HEK293T (cell line): ENCODE results near the gene TPMT.

Experiments used
- CTCF ChIA-PET: fragments of 350-600 bp; formaldehyde crosslinking; extraction: SDS; loops from one replicate; lab custom pipeline; 2021; ENCODE audit warnings: antibody characterized with exemption, inconsistent platforms; lab: Yijun Ruan, JAX
- POLR2A ChIA-PET: fragments of 350-600 bp; formaldehyde crosslinking; extraction: SDS; loops from one replicate; lab custom pipeline; 2020; ENCODE audit warnings: antibody characterized with exemption, inconsistent platforms; lab: Yijun Ruan, JAX
- DNase-seq: peaks from one replicate; pipeline ENCODE4 v3.0.0; 2012; ENCODE audit warnings: mixed read lengths; ENCODE audit errors: extremely low spot score
- ARNT ChIP-seq: fragments of 450-650 bp; IDR thresholded peaks from 2 replicates; pipeline ENCODE4 v1.6.1; 2017; ENCODE audit warnings: mild to moderate bottlenecking
- BHLHE40 ChIP-seq: fragments of 450-650 bp; IDR thresholded peaks from 2 replicates; pipeline ENCODE4 v1.6.1; 2016; ENCODE audit warnings: mild to moderate bottlenecking, moderate library complexity, borderline replicate concordance
- CTBP1 ChIP-seq: fragments of 450-650 bp; IDR thresholded peaks from 2 replicates; pipeline ENCODE4 v1.6.1; 2016; ENCODE audit warnings: borderline replicate concordance
- ELF4 ChIP-seq: fragments of 450-650 bp; IDR thresholded peaks from 2 replicates; pipeline ENCODE4 v1.6.1; 2017; ENCODE audit warnings: antibody characterized with exemption
- FOXA1 ChIP-seq: fragments of 450-650 bp; IDR thresholded peaks from 2 replicates; pipeline ENCODE4 v1.6.1; 2016; ENCODE audit warnings: mild to moderate bottlenecking
- FOXK2 ChIP-seq: fragments of 450-650 bp; IDR thresholded peaks from 2 replicates; pipeline ENCODE4 v1.6.1; 2016; ENCODE audit warnings: mild to moderate bottlenecking
- FOXM1 ChIP-seq: fragments of 450-650 bp; IDR thresholded peaks from 2 replicates; pipeline ENCODE4 v1.6.1; 2017; ENCODE audit warnings: mild to moderate bottlenecking, borderline replicate concordance
- HDGF ChIP-seq: fragments of 450-650 bp; IDR thresholded peaks from 2 replicates; pipeline ENCODE4 v1.6.1; 2017; ENCODE audit warnings: antibody characterized with exemption, borderline replicate concordance
- L3MBTL2 ChIP-seq: fragments of 450-650 bp; conservative IDR thresholded peaks from 2 replicates; pipeline ENCODE4 v1.6.1; 2016; ENCODE audit warnings: mild to moderate bottlenecking
- LEF1 ChIP-seq: fragments of 450-650 bp; IDR thresholded peaks from 2 replicates; pipeline ENCODE4 v1.6.1; 2017; ENCODE audit warnings: mild to moderate bottlenecking, borderline replicate concordance
- NFRKB ChIP-seq: fragments of 450-650 bp; IDR thresholded peaks from 2 replicates; pipeline ENCODE4 v1.6.1; 2016; ENCODE audit warnings: mild to moderate bottlenecking, moderate library complexity
- PKNOX1 ChIP-seq: fragments of 450-650 bp; IDR thresholded peaks from 2 replicates; pipeline ENCODE4 v1.6.1; 2016
- SP1 ChIP-seq: fragments of 450-650 bp; IDR thresholded peaks from 2 replicates; pipeline ENCODE4 v1.6.1; 2017
- SUZ12 ChIP-seq: fragments of 450-650 bp; IDR thresholded peaks from 2 replicates; pipeline ENCODE4 v1.6.1; 2016; ENCODE audit warnings: mild to moderate bottlenecking
- TARDBP ChIP-seq: fragments of 450-650 bp; IDR thresholded peaks from 2 replicates; pipeline ENCODE4 v1.6.1; 2016
- ZNF384 ChIP-seq: fragments of 450-650 bp; IDR thresholded peaks from 2 replicates; pipeline ENCODE4 v1.6.1; 2016

TPMT gene

DNA sequence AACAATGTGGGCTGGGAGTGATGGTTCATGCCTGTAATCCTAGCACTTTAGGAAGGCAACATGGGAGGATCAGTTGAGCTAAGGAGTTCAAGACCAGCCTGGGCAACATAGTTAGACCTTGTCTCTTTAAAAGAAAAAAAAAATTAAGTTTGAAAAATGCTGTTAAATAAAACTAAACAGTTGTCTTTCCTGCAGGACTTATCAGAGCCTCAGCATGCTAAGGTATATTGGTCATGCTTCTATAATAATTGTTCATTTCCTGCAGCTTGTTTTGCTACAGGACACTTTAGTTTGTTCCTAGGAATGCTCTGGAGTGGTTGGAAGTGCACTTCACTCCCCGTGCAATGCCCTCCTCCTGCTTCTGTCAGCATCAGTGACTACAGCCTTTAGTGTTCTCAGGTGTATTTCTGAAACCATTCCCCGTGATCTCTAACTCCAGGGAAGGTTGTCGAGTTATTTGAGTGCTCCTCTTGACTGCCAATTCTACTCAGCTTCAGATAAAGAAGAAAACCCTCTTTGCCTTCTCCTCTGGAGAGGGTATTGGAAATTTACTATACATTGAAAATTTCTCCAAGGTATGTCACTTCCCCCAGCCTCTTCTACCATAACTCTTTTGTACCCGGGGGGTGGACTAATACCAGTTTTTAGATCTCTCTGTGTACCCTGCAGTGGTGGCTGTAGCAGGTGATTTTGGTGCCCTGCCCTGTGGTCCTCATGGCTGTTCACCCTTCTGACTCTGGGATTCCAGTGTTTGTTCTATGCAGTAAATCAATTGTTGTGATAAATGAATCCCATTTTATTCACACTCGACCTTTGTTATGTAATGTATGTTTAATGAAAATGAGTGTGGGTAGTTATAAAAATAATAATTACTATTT lies 66.2 kb downstream of the TPMT start:
- DNase-seq, result no peak
- POLR2A ChIA-PET, result no interaction called here
- TF ChIP-seq FOXM1 (no peak), TARDBP (no peak), CTBP1 (no peak), FOXK2 (no peak)
- CTCF ChIA-PET, result no interaction called here

- ChIA-PET CTCF (no interaction called here), POLR2A (no interaction called here)
- DNase-seq, result no peak
- TF ChIP-seq FOXA1 (no peak), TARDBP (no peak), NFRKB (no peak), FOXK2 (no peak), SP1 (no peak), HDGF (no peak), ELF4 (no peak), FOXM1 (no peak)
These were observed 67.3 kb downstream of the TPMT start for GRCh38 chr6:18087396-18088165.

DNA sequence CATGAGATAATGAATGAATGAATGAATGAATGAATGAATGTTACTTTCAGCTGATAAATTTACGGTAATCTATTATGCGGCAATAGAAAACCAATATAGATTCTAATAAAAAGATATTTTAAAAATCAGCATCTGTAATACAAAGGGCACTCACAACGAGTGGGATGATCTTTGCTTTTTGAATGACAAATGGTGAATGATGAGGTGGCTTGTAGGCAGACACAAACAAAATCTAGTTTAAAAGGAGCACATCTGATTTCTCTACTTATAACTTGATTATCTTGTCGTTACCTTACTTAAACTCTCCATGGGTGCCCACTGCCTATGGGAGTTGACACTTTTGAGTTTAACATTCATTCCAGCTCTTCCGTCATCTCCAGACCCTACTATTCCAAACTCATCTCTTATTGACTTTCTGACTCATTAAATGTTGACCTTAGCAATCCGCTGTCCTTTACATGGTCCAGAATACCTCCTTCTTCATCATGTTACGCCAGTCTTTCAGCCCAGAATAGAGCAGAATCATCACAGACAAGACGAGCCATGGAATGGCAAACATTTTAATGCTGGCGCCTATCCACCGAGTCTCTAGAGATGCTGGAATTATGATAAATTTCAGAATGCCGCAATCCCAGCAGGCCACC lies 73.7 kb downstream of the TPMT start:
- no peak for DNase-seq
- ChIA-PET CTCF (no interaction called here), POLR2A (no interaction called here)
- no peak for TF ChIP-seq SUZ12
- no peak for TF ChIP-seq LEF1
- no peak for TF ChIP-seq NFRKB
- TF ChIP-seq PKNOX1, result no peak
- TF ChIP-seq SP1, result no peak
- no peak for TF ChIP-seq L3MBTL2
- TF ChIP-seq FOXK2, result no peak
- no peak for TF ChIP-seq ARNT
- no peak for TF ChIP-seq BHLHE40
- no peak for TF ChIP-seq FOXM1
- TF ChIP-seq HDGF, result no peak
- no peak for TF ChIP-seq ZNF384
- no peak for TF ChIP-seq FOXA1
- no peak for TF ChIP-seq TARDBP
- TF ChIP-seq ELF4, result no peak
- TF ChIP-seq CTBP1, result no peak

DNA sequence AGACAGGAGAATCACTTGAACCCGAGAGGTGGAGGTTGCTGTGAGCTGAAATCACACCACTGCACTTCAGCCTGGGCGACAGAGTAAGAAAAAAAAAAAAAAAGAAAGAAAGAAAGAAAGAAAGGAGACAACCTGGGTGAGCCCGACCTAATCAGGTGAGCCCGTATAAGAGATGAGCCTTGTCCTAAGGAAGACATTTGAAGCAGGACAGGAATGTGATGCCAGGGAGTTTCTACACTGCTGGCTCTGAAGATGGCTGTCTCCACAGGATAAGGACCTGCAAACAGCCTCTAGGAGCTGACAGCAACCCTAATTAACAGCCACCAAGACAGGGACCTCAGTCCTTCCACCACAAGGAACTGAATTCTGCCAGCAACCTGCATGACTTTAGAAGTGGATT lies 74.3 kb downstream of the TPMT start:
- ChIA-PET CTCF (no interaction called here), POLR2A (no interaction called here)
- no peak for DNase-seq
- TF ChIP-seq HDGF (no peak), FOXM1 (no peak), FOXK2 (no peak), CTBP1 (no peak), SP1 (no peak), SUZ12 (no peak), NFRKB (no peak), ARNT (no peak), BHLHE40 (no peak), LEF1 (no peak)

DNA sequence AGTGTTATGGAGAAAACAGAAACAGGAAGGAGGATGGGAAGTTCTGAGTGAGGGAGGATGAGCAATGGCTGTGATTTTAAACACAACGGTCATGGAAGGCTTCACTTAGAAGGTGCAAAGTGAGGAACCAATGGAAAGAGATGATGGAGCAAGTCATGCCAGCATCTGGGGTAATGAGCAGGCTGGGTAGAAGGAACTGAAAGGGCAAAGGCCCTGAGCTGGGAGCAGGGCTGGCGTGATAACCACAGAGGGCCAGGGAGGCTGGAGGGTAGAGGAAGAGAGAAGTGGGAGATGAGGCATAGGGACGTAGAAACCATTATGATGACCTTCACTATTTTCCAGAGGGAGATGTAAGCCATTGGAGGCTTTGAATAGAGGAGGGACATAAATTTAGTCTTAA lies 76.0 kb downstream of the TPMT start:
- DNase-seq, result no peak
- no peak for TF ChIP-seq FOXK2
- no peak for TF ChIP-seq HDGF
- TF ChIP-seq SP1, result no peak
- TF ChIP-seq CTBP1, result no peak
- no peak for TF ChIP-seq LEF1
- ChIA-PET CTCF (no interaction called here), POLR2A (no interaction called here)
